Measurements from ENCODE around the gene ARID1B.

Gene ARID1B

GRCh38 chr6:157173776-157174175 is 396.6 kb downstream of the ARID1B start:
- DNase-seq, result no peak

GRCh38 chr6:157174731-157175130 is 397.6 kb downstream of the ARID1B start:
- no peak for DNase-seq

GRCh38 chr6:157177731-157178336 is 400.7 kb downstream of the ARID1B start:
- no peak for DNase-seq

- no peak for DNase-seq
Measured at GRCh38 chr6:157181649-157182048, 404.5 kb downstream of the ARID1B start.

GRCh38 chr6:157182503-157183264 is 405.5 kb downstream of the ARID1B start:
- no peak for DNase-seq

GRCh38 chr6:157184202-157185015 is 407.2 kb downstream of the ARID1B start:
- peak; percentile 28 for DNase-seq

- DNase-seq, result no peak
Measured at GRCh38 chr6:157185171-157185570, 408.0 kb downstream of the ARID1B start.

GRCh38 chr6:157185986-157186385 is 408.8 kb downstream of the ARID1B start:
- no peak for DNase-seq

- DNase-seq, result no peak
Measured at GRCh38 chr6:157186785-157187181, 409.6 kb downstream of the ARID1B start.

GRCh38 chr6:157187182-157188083 is 410.3 kb downstream of the ARID1B start:
- DNase-seq, result peak; percentile 97

GRCh38 chr6:157188213-157188612 is 411.0 kb downstream of the ARID1B start:
- no peak for DNase-seq

- DNase-seq, result no peak
Measured at GRCh38 chr6:157193443-157193996, 416.3 kb downstream of the ARID1B start.

GRCh38 chr6:157194110-157194509 is 416.9 kb downstream of the ARID1B start:
- DNase-seq, result no peak

GRCh38 chr6:157194643-157195042 is 417.5 kb downstream of the ARID1B start:
- DNase-seq, result no peak

GRCh38 chr6:157196391-157196790 is 419.2 kb downstream of the ARID1B start:
- DNase-seq, result no peak

GRCh38 chr6:157198425-157199279 is 421.5 kb downstream of the ARID1B start:
- DNase-seq, result no peak

GRCh38 chr6:157200117-157200516 is 422.9 kb downstream of the ARID1B start:
- DNase-seq, result no peak

- DNase-seq, result no peak
Measured at GRCh38 chr6:157200611-157201010, 423.4 kb downstream of the ARID1B start.

GRCh38 chr6:157201083-157201482 is 423.9 kb downstream of the ARID1B start:
- no peak for DNase-seq

- no peak for DNase-seq
Measured at GRCh38 chr6:157203312-157203744, 426.1 kb downstream of the ARID1B start.

GRCh38 chr6:157203764-157204163 is 426.6 kb downstream of the ARID1B start:
- no peak for DNase-seq
